Measurements from ENCODE around the gene RUBCN.
"Not testable (repeated sequence)": the region's sequence is repeated elsewhere in the genome, so short reads cannot be mapped to it uniquely, and the experiment has no call there.

The RUBCN gene

DNA sequence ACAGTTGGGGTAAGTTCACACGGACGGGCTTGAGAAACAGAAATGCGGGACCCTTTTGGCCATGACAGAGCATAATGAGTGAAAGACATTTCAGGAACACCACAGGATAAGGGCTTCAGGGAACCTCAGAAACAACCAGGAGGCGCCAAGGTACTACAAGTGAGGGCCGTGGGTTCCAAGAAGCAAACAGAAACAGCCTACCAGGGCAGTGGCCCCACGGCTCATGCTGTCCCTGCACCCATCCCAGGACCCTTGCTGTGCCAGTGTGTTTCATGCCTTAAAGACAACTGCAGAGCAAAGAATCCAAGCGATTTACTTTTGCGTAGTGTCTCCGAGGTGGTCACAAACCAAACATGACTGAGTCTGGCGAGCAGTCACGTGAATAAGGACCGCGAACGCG is 54.0 kb downstream of the RUBCN start:
- no peak for DNase-seq

DNA sequence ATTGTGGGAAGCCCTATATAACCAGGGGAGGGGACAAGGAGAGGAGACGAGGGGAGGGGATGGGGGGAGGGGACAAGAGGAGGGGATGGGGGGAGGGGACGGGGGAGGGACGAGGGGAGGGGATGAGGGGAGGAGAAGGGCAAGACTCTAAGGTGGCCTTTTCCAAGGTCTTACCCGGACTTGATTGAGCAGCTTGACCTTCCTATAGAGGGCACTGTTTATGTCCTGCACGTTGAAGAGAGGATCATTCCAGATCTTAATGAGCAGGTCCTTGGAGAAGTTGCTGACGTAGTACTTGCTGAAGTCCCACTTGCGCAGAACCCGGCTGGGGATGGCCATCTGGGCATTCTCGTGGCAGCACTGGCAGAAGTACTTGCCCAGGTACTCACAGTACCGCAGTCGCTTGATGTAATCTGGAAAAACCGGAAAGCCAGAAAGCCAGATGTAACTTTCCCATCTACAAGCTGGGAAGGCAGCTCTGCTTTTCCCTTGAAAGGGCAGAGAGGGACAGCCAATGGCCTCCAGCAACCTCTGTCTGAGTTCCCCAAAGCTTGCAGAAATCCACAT is 55.7 kb downstream of the RUBCN start:
- DNase-seq, result no peak

DNA sequence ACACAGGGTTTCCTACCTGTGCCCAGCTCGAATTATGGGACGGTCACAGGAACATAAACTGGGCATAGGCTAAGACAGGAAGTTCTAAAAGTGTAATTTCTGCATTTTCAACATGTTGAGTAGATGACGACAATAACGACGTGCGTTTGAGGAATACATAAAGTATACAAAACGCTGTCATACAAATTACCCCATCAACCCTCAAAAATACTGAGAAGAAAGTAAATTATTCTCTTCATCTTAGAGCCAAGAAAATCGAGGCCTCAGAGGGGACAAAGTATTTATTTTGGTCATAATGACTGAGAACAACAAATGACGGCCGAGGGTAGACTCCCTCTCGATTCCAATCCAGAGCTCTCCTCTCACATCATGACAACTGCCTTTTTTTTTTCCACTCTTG is 60.8 kb downstream of the RUBCN start:
- no peak for DNase-seq

DNA sequence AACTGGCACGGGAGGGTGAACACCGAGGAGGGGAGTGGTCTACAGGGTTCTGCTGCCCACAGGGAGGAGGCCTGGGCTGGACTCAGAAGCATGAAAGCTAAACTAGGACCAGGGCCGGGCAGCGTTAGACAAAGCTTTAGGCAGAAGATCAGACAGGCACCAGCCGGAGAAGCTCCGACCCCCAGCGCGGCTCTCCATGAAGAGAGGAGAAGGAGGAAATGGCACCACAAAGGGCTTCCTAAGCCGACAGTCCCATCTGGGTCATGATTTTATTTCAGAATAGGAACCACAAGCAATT is 61.2 kb downstream of the RUBCN start:
- DNase-seq, result no peak

DNA sequence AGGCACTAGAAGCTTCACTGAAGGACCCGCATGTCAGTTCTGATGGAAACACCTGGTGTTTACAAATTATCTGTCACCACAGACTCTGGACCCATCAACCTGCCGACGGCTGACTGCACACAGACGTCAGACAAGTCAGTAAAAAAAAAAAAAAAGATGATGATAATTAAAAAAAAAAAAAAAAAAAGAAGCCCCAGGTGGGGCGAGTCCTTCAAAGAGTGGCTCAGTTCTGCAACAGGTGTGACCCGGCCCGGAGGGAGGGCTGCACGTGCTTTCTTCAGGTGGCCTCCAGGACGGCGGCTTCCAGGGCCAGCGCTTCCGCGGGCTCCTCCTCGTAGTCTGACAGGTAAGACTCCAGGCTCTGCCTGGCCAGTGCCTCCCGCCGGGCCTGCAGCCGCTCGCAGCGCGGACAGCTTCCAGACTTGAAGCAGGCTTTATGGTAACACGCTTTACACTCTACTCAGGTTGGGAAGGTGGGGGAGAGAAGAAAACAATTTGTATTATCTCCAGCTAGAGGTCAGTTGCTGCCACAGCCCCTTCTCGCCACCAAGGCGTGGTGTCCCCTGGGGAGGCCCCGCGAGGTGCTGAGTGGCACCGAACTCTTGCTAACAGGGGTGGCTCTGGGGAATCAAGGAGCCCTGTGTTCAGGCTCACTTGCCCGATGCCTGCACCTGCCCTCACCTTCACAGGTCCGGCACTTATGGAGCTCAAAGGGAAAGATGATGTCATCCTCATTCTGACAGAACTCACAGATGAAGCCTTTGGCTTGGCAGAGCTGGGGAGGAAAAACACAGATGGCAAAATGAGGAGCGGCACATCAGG is 61.8 kb downstream of the RUBCN start:
- DNase-seq, result no peak

DNA sequence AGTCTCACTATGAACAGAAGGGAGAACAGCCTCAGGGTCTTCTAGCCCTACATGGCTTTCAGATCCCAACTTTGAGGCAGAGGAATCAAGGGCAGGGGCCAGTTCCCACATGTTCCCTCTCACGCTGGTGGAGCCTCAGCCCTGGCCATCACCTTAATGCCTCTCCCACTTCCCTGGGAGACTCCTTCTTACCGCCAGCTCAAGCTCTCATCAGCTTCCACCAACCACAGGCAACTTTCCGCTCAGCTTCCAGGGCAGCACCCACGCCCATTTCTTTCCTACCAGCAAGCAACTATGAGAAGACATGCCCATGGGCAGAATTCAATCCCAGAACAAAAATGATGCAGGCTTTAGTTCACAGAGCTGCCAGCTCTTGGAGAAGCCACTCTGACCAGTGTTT is 63.5 kb downstream of the RUBCN start:
- DNase-seq, result no peak

DNA sequence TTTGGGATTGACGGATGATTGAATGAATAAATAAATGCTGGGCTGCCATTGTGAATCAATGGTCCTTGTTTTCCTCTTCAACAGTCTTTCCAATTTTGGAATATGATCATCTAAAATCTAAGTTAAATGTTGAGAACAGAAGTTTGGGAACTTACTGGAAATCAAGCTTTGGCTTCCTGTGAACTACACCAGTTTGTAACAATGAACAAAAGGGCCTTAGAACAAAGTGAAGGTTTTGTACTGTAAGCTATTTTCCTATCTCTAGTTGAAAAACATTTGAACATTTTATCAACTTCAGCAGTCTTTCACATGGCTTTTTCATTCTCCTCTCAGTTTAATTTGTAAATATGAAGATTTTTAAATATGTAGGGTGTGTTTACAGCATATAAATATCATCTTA is 66.3 kb downstream of the RUBCN start:
- no peak for DNase-seq

DNA sequence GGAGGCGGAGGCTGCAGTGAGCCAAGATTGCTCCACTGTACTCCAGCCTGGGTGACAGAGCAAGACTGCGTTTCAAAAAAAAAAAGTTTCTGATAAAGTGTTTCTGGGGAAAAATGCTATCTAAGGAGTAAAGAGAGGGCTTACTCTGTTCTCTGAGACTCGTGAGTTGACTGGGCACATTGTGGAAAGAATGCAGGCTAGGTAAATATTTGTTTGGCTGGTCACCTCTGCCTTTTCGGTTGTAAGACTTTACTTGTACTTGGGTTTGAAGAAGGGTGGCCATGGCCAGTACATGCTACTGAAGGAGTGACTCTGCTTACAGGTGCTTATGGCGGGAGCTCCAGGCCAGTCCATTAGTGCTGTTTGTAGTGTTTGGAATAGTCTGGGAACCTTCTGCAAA is 68.7 kb downstream of the RUBCN start:
- DNase-seq, result no peak

DNA sequence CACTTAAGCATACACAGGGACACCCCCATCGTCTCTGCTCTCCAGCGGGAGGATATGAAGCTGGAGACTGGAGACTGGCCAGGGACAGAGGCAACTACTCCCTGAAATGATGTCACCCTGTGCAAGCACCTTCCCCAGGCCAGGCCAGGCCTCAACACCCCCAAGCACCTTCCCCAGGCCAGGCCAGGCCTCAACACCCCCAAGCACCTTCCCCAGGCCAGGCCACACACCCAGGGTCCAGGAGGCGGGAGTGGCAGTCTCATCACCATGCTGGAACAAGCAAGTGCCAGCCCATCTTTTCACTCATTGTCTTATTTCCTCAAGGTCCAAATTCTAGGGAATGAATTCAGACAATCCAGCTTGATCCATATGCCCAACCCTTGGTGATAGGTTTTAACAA is 69.4 kb downstream of the RUBCN start:
- DNase-seq, result not testable (repeated sequence)

DNA sequence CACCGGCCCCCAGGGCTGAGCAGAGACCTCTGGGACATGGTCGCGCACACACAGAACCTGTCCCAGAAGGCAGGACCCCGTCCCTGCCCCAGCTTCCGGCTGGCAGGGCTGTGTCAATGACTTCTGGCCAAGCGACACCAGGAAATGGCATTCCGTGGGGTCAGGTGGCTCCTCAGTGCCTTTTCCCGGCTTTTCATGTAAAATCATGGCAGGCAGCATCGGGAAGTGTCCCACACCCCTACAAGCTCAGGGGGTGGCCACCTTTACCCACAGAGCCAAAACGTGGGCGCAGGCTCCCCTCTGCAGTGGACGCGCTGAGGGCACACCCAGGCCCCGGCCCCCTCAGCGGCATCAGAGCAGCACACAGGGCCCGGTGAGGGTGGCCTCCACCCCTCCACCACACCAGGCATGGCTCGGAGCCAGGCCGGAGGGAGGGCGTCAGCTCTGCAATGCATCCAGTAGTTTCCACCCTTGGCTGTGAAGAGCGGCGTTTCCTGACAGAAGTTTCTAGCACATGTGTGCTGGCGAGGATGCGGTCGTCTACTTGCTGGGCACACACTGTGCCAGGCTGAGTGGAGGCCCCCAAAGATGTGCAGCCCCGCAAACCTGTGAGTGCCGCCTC is 70.4 kb downstream of the RUBCN start:
- not testable (repeated sequence) for DNase-seq

DNA sequence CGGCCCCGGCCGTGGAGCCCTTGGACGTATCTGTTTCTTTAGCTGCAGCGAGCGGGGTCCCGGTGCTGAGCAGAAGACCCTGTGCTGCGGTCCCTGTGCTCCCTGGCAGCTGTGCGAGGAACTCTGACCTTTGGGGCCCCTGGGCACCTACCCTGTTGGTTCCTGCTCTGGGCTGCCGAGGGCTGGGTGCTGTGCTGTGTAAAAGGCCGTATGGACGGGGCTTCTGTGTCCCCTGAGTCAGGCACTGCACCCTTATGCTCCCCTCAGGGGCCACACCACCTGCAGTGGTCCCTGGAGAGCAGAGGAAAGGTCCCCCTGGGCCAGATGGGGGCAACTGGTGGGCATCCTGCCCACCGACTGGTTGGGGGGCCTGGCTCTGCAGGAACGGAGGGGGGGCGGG is 71.2 kb downstream of the RUBCN start:
- not testable (repeated sequence) for DNase-seq

DNA sequence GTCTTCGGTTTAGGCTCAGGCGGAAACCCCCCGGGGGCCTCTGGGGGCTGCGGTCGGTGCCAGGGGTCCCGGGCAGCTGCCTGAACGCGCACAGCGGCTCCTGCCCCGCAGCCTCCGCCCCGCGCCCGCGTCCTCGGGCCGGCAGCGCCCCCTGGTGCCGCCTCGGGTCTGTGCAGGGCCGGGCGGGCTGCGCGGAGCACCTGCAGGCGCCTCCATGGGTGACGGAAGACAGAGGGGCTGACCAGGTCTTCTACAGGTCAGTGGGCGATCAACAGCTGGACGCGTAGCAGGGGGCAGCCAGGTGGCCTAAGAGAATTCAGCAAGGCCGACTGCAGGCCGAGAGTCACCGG is 71.6 kb downstream of the RUBCN start:
- DNase-seq, result not testable (repeated sequence)

DNA sequence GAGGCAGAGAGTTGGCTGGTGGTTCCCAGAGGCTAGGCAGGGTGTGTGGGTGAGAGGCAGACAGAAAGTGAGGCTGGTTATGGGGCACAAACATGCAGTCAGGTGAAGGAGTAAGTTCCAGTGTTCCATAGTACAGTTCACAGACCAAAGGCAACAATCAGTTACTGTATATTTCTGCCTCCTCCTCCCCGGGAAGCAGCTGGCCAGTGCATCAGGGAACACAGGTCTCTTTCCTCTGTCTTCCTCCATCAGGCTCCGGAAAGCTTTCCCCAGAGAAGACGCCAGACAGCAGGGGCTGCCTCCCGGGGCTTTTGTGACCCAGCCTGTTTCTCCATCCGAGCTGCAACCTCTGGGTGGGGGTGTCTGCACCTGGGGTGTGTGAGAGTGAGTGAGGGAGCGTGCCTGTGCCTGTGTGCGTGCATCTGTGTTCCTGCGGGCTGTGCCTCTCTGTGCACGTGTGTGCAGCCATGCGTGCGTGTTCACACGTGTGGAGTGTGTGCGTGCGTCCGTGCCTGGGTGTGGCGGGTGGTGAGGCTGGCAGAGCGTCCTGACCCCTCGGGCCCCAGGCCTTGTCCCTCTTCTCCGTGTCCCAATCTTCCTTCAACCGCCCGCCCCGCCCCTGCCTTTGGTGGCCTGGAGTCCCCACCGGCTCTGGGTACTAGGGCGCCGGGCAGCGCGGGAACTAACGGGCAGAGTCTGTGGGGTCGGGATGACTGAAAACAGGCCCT is 72.1 kb downstream of the RUBCN start:
- not testable (repeated sequence) for DNase-seq

DNA sequence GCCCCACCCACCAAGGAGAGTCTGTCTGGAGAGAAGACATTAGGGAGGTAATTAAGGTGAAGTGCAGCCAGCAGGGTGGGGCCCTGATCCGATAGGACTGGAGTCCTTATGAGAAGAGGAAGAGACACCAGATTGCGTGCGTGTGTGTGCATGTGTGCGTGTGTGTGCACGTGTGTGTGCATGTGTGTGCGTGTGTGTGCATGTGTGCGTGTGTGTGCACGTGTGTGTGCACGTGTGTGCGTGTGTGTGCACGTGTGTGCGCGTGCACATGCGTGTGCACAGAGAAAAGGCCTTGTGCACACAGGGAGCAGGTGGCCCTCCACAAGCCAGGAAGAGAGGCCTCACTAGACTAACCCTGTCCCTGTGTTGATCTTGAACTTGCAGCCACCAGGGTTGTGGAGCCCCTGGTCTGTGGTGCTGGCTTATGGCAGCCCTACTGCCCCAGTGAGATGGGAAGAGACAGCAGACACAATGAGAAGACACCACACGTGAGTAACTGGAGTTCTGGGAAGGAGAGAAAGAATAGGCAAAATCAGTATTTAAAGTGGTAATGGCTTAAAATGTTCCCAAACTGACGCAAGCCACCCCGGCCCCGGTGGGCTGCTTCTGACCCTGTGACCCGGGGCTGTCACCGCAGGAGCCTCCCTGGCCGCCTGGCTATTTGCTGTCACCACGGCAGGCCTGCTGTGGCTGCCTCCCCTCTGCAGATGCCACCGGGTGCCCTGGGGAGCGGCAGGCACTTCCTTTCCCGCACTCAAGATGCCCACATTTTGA is 73.2 kb downstream of the RUBCN start:
- not testable (repeated sequence) for DNase-seq

DNA sequence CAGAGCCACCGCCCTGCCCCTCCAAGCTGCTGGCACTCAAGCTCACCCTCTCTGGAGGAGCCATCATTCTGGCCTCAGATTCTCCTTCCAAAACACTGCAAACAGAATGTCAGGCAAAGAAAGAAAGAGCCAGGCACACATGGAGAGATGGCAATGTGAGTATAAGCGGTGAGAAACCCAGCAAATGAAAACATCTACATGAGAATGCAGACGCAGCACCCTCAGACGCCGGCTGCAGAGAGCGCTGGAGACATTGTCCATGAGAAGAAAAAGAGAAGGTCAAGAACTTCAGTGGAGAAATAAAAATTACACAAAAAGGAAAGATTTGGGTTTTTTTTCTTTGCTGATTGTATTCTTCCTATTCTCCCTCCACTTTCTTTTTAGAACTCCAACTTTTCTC is 74.4 kb downstream of the RUBCN start:
- not testable (repeated sequence) for DNase-seq

DNA sequence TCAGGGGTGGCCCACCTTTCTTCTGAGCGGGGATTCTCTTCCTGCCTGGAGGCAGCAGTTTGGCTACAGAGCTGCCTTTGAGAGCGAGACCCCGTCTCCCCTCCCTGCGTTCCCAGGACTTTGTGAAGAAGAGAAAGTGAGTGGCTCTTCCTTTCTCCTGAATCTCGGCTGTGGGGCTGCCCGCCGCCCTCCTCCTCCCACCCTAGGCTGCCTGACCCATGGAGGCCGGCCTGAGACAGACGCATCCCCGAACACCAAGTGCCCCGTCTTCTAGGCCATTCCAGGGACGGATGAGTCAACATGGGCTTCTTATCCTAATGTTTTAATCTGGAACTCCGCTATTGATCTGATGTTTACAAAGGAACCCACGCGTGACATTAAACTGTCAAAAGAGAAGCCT is 74.8 kb downstream of the RUBCN start:
- DNase-seq, result not testable (repeated sequence)

DNA sequence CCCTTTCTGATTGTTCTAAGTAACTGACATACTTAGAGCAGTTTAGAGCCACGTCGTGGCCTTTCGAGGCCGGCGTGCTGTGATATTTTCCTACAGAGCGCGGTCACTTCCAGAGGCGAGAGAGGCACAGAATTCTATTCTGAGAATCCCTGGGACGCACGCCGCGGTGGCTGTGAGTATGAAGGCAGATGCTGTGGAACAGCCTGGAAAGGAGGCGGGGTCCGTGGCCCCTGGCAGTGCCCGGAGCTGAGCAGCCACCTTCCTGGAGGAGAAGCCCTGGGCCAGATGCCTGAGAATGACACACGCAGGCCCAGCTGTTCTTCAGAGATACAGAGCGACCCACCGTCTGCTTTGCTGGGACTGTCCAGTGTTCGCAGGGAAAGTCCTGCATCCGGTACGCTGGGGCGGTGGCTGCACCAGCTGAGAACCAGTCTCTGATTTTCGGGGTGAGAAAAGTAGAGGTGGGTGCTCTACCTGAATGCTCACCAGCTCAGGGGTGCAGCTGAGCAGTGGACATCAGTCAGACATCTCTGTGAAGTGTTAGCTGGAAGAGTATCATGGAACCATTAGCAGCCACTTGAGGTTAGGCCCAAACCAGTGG is 75.4 kb downstream of the RUBCN start:
- DNase-seq, result not testable (repeated sequence)

DNA sequence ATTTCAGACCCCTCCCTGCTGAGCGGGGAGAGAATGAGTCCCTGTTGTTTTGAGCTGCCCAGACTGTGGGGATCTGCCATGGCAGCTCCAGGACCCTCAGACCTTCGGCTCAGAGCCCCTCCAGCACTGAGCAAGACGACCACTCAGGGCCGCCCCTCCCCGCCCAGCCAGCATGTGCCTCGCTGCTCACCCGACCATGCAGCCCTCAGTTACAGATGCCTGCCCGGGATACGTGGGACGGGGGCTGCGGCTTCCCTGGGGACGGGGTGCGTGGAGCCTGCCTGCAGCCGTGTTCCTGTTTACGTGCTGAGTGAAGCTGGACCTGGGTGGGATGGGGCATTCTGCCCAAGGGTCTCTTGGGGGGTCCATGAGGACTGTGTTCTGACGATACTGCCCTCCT is 77.0 kb downstream of the RUBCN start:
- DNase-seq, result not testable (repeated sequence)

DNA sequence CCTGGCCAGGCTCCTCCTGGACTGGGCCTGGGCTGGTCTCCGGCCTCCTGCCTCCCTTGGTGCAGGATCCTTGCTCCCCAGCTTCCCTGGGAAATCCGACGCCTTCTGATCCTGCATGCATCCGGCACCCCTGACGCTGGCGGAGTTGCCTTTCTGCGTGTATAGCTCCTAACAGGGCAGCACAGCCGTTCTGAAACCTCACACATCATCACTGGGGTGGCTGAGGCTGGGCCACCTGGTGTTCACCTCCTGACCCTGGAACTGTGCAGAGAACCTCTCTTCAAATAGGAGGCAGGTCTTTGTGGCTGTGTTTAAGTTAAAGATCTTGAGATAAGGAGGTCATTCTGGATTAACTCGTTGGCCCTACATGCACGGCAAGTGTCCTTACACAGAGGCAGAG is 77.6 kb downstream of the RUBCN start:
- DNase-seq, result not testable (repeated sequence)

DNA sequence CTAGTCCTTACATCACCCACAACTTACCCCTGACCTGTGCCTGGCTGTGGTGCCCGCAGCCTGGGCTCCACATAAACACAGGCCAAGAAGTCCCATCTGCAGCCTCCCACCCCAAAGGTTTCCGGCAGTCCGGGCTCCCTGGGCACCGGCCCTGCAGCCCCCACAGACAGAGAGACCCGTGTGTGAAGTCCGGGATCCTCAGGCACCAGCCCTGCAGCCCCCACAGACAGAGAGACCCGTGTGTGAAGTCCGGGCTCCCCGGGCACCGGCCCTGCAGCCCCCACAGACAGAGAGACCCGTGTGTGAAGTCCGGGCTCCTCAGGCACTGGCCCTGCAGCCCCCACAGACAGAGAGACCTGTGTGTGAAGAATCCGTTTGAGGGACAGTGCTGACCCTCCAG is 78.0 kb downstream of the RUBCN start:
- DNase-seq, result not testable (repeated sequence)

DNA sequence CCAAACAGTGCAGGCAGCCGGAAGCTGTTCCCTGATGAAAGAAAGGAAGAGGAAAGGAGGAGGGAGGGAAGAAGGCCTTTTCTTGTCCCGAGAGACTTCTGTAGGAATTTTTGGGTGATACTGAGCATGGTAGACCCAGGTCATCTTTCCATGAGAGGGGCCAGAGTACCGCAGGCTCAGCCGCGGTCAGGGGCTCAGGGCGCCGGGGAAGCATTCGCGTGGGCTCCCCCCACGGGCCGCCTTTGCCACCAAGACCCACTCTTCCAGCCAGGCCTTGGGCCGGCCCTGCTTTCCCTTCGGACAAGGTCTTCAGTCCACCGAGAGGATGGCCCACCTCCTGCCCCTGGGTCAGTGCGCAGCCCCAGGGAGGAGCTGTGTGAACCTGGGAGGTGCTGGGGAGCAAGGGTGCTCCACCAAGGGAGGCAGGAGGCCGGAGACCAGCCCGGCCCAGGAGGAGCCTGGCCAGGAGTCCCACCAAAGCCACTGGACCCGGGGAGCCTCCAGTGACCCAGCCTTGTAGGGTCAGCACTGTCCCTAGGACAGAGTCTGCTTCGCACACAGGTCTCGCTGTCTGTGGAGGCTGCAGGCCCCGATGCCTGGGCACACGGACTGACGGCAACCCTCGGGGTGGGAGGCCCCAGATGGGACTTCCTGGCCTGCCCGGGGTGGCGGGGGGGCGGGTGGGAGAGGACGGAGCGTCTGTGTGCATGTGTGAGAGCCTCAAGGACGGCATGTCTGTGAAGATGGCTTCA is 79.0 kb downstream of the RUBCN start:
- DNase-seq, result not testable (repeated sequence)

DNA sequence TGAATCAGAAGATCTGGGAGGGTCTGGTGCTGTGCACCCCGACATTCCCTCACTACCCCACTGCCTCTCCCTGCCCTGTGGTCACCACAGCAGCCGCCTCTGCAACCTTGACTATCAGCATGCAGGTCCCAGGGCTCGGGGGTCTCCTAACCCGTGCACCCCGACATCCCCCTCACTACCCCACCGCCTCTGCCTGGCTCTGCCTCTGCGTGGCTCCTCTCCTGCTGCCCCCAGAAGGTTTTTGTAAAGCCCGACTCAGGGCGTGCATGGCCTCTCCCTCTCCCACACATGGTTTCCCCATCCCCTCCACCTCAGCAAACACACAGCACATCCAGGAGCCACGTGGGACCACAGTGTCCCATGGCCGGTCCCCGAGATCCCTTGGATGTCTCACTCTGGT is 79.7 kb downstream of the RUBCN start:
- not testable (repeated sequence) for DNase-seq

All from NCI-H82 (cell line).